NCI-H128 (cell line): ENCODE results near the gene GTF2F2.

Experiments
- DNase-seq: peaks from one replicate; lab custom pipeline; 2025; ENCODE audit not compliant: unreplicated experiment; lab: John Stamatoyannopoulos, UW

The GTF2F2 gene

DNA sequence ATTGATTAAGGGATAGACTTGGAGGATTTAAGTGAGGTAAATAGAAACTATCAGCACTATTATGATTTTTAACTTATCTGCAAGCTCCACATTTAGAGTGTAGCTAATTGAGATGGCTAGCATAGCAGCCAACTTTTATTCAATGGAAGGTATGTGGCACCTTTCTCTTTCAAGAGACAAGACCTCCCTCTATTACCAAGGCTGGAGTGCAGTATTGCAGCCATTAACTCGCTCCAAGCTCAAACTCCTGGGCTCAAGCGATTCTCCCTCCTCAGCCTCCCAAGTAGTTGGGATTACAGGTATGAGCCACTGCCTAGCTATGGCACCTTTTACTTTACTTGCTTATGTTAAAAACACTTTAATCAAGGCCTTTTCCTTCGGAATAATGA, 212.5 kb downstream of the GTF2F2 start:
- DNase-seq: no peak

DNA sequence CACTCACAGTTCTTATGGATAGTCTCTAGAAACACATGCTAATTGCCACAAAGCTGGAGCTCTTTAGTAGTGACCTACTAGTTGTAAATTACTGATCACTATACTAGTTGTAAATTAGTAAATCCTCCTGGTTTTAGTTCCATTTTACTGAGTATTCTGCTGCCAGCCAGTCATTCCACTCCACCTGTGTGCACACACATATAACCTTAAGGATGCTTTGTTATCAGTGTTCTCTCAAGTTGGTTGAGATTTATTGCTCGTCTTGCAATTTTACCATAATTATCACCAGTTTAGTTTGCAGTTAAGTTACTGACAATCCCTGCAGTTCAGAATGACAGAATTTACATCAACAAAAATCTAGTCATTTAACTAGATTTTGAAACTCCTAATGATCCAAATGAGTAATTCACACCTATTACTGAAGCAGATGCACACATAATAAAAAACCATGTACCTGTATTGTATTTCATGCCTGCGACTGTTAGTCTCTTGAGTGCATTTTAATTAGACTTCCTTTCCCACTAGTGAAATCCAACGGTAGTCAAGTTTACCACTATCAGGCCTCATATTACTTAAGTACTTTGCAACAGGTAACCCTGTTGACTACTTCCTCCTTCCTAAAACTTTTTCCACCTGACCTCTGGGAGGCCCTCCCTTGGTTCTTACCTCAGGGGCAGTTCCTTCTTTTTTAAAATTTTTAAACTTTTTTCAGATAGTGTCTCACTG, 213.1 kb downstream of the GTF2F2 start:
- no peak for DNase-seq
